Neural cell (in vitro differentiated cells): Measurements from ENCODE around the gene ONECUT3. TPM values are rescaled to one million over a fixed set of nuclear protein-coding genes. Genes with fewer than 3 reads are reported as not detected.

ENCODE experiments used
- H2AFZ ChIP-seq: fragments of 200-600, 300-800 bp; sonication (generic), shearing (Covaris generic); 2 replicates; pipeline ENCODE4 v1.6.0; 2014; ENCODE audit warnings: low read depth, mild to moderate bottlenecking, antibody characterized with exemption, low read length, moderate library complexity
- H3F3A ChIP-seq: fragments of 200-600 bp; shearing (Covaris generic); 2 replicates; pipeline ENCODE4 v1.6.1; 2016; ENCODE audit warnings: mild to moderate bottlenecking, moderate library complexity, mixed read lengths, antibody characterized with exemption, low read length; ENCODE audit not compliant: insufficient read depth, poor library complexity, severe bottlenecking
- H3K27ac ChIP-seq: fragments of 200-600, 300-800 bp; sonication (generic), shearing (Covaris generic); 2 replicates; pipeline ENCODE4 v1.5.1; 2014; ENCODE audit warnings: mild to moderate bottlenecking, low read length, moderate library complexity
- H3K27me3 ChIP-seq: fragments of 300-800, 200-600 bp; sonication (generic), shearing (Covaris generic); 2 replicates; pipeline ENCODE4 v1.6.0; 2014; ENCODE audit warnings: mild to moderate bottlenecking, low read depth, low read length, moderate library complexity; ENCODE audit not compliant: insufficient read depth
- H3K36me3 ChIP-seq: fragments of 300-800, 200-600 bp; sonication (generic), shearing (Covaris generic); 2 replicates; pipeline ENCODE4 v1.5.1; 2014; ENCODE audit warnings: mild to moderate bottlenecking, antibody characterized with exemption, low read length, moderate library complexity; ENCODE audit not compliant: insufficient read depth
- H3K4me2 ChIP-seq: fragments of 300-800, 200-600 bp; sonication (generic), shearing (Covaris generic); 2 replicates; pipeline ENCODE4 v1.6.0; 2014; ENCODE audit warnings: mild to moderate bottlenecking, low read length
- H3K4me3 ChIP-seq: fragments of 300-800, 200-600 bp; sonication (generic), shearing (Covaris generic); 2 replicates; pipeline ENCODE4 v1.5.1; 2014; ENCODE audit warnings: mild to moderate bottlenecking, low read length, moderate library complexity
- H3K79me2 ChIP-seq: fragments of 200-600 bp; shearing (Covaris generic); replicated peaks from 2 replicates; pipeline ENCODE4 v1.6.0; 2014; ENCODE audit warnings: mild to moderate bottlenecking, low read length, moderate library complexity; ENCODE audit not compliant: insufficient read depth
- H3K9ac ChIP-seq: fragments of 300-800, 200-600 bp; sonication (generic), shearing (Covaris generic); 2 replicates; pipeline ENCODE4 v1.6.1; 2016; ENCODE audit warnings: mild to moderate bottlenecking, low read length, mixed read lengths
- H3K9me2 ChIP-seq: fragments of 200-600 bp; shearing (Covaris generic); 2 replicates; pipeline ENCODE4 v1.6.1; 2016; ENCODE audit warnings: mild to moderate bottlenecking, low read length, mixed read lengths; ENCODE audit not compliant: insufficient read depth
- H3K9me3 ChIP-seq: fragments of 200-600, 300-800 bp; sonication (generic), shearing (Covaris generic); 2 replicates; pipeline ENCODE4 v1.6.1; 2016; ENCODE audit warnings: mild to moderate bottlenecking, mixed run types, low read length, moderate library complexity, mixed read lengths
- H4K20me1 ChIP-seq: fragments of 200-600 bp; shearing (Covaris generic); 2 replicates; pipeline ENCODE4 v1.6.1; 2016; ENCODE audit warnings: mild to moderate bottlenecking, mixed run types; ENCODE audit not compliant: insufficient read depth
- EP300 ChIP-seq: fragments of 450-650 bp; conservative IDR thresholded peaks from 2 replicates; pipeline ENCODE4 v1.6.1; 2014; ENCODE audit warnings: antibody characterized with exemption, mild to moderate bottlenecking, moderate library complexity; ENCODE audit not compliant: poor library complexity, severe bottlenecking
- EZH2 ChIP-seq: fragments of 200-600, 300-800 bp; shearing (Covaris generic), sonication (generic); IDR thresholded peaks from 2 replicates; pipeline ENCODE4 v1.6.1; 2014; ENCODE audit warnings: antibody characterized with exemption, low read length, borderline replicate concordance, mild to moderate bottlenecking; ENCODE audit not compliant: insufficient read depth, poor library complexity, severe bottlenecking
- MXI1 ChIP-seq: fragments of 450-650 bp; conservative IDR thresholded peaks from 2 replicates; pipeline ENCODE4 v1.6.1; 2014; ENCODE audit warnings: antibody characterized with exemption, mild to moderate bottlenecking; ENCODE audit not compliant: poor library complexity, severe bottlenecking
- POLR2AphosphoS5 ChIP-seq: IDR thresholded peaks from 2 replicates; pipeline ENCODE4 v1.6.1; 2012
- RAD21 ChIP-seq: fragments of 450-650 bp; conservative IDR thresholded peaks from 2 replicates; pipeline ENCODE4 v1.6.1; 2014; ENCODE audit warnings: antibody characterized with exemption, mild to moderate bottlenecking, moderate library complexity
- TAF1 ChIP-seq: IDR thresholded peaks from 2 replicates; pipeline ENCODE4 v1.6.1; 2012; ENCODE audit warnings: low read depth
- polyA plus RNA-seq: library from polyadenylated mRNA; depleted of rRNA; stranded (reverse); fragments of >200 nt; gene quantifications from 2 replicates; pipeline ENCODE4 v1.2.3, GENCODE V29; 2014
- TF ChIP-seq, protein P1 (sequence below): IDR thresholded peaks from 2 replicates; pipeline ENCODE4 v1.6.1; 2012; ENCODE audit warnings: borderline replicate concordance

ONECUT3 gene
- polyA plus RNA-seq, 1 donor from 2014 or later = 0.45 TPM

DNA sequence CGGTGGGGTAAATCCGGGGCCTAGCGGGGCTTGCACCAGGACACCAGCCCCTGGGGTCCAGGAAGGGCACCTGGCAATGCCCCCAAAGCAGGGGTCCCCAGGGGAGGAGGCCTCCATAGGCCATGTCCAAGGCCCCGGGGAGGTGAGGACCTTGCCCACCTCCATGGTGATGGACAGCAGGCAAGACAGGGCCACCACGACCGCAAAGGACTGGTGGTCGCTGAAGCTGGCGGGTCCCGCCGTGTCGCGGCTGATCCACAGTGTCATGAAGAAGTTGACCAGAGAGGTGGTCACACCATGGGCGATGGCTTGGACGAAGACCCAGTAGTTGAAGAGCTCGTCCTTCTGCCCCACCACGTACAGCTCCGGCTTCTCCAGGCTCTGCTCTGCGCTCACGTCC is 32.0 kb downstream of the ONECUT3 start:
- Histone ChIP-seq H2AFZ (no peak overlapping the region), H3K36me3 (no peaks in the 10 kb centered on the region), H3K4me2 (no peak overlapping the region), H3K9me2 (no peaks in the 10 kb centered on the region), H3F3A (no peaks in the 10 kb centered on the region), H4K20me1 (no peaks in the 10 kb centered on the region), H3K27ac (no peak overlapping the region), H3K27me3 (peaks cover 27% of the 10 kb centered on the region), H3K4me3 (no peak overlapping the region), H3K9ac (no peak overlapping the region), H3K9me3 (no peaks in the 10 kb centered on the region), H3K79me2 (no peaks in the 10 kb centered on the region)
- TF ChIP-seq TAF1 (no peak), RAD21 (no peak), EZH2 (no peak), MXI1 (no peak)
- TF ChIP-seq, protein P1, sequence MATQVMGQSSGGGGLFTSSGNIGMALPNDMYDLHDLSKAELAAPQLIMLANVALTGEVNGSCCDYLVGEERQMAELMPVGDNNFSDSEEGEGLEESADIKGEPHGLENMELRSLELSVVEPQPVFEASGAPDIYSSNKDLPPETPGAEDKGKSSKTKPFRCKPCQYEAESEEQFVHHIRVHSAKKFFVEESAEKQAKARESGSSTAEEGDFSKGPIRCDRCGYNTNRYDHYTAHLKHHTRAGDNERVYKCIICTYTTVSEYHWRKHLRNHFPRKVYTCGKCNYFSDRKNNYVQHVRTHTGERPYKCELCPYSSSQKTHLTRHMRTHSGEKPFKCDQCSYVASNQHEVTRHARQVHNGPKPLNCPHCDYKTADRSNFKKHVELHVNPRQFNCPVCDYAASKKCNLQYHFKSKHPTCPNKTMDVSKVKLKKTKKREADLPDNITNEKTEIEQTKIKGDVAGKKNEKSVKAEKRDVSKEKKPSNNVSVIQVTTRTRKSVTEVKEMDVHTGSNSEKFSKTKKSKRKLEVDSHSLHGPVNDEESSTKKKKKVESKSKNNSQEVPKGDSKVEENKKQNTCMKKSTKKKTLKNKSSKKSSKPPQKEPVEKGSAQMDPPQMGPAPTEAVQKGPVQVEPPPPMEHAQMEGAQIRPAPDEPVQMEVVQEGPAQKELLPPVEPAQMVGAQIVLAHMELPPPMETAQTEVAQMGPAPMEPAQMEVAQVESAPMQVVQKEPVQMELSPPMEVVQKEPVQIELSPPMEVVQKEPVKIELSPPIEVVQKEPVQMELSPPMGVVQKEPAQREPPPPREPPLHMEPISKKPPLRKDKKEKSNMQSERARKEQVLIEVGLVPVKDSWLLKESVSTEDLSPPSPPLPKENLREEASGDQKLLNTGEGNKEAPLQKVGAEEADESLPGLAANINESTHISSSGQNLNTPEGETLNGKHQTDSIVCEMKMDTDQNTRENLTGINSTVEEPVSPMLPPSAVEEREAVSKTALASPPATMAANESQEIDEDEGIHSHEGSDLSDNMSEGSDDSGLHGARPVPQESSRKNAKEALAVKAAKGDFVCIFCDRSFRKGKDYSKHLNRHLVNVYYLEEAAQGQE = no peak

DNA sequence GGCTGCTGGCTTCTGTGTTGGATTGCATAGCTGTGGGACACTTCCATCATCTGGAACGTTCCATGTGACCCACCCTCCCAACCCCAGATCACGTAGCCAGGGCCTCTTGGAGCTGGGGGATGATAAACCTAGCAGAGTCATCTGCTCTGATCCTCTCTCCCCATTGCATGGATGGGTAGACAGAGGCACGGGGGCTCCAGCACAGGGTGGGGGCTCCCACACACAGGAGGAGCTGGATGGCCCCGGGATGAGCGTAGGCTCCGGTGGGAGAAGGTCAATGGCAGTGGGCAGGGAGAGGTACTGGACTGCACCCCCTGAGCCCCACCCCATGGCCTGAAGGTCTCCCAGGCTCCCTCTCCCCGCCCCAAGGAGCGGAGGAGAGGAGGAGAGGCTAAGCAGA is 33.4 kb downstream of the ONECUT3 start:
- Histone ChIP-seq H3K9ac (no peak overlapping the region), H3F3A (no peaks in the 10 kb centered on the region), H3K79me2 (no peaks in the 10 kb centered on the region), H3K4me2 (no peak overlapping the region), H3K36me3 (no peaks in the 10 kb centered on the region), H3K9me2 (no peaks in the 10 kb centered on the region), H3K27ac (no peak overlapping the region), H4K20me1 (no peaks in the 10 kb centered on the region), H3K4me3 (no peak overlapping the region), H3K27me3 (peaks cover 21% of the 10 kb centered on the region), H3K9me3 (no peaks in the 10 kb centered on the region), H2AFZ (no peak overlapping the region)
- no peak for TF ChIP-seq EZH2
- TF ChIP-seq, protein P1 = no peak
- no peak for TF ChIP-seq MXI1
- no peak for TF ChIP-seq RAD21
- TF ChIP-seq EP300 = no peak
- no peak for TF ChIP-seq POLR2AphosphoS5
- TF ChIP-seq TAF1 = no peak
